Retinal pigment epithelial cell (primary cell): Measurements from ENCODE around the gene RCN1.
"Not testable (repeated sequence)": the region's sequence is repeated elsewhere in the genome, so short reads cannot be mapped to it uniquely, and the experiment has no call there.

Experiments used
- DNase-seq: peaks from one replicate; pipeline ENCODE4 v3.0.0-alpha.2; 2010; ENCODE audit warnings: low read depth
- H3K4me3 ChIP-seq: 2 replicates; pipeline ENCODE4 v1.5.1; 2011; ENCODE audit warnings: mild to moderate bottlenecking, low read length, control low read depth, moderate library complexity
- CTCF ChIP-seq: conservative IDR thresholded peaks from 2 replicates; pipeline ENCODE4 v1.5.1; 2011; ENCODE audit warnings: low read depth, low read length, control low read depth, inconsistent platforms

RCN1 gene

GRCh38 chr11:32053151-32053888 lies 37.6 kb upstream of the RCN1 start:
- H3K4me3 ChIP-seq = no peak overlapping the region
- no peak for DNase-seq
- TF ChIP-seq CTCF = no peak

GRCh38 chr11:32055861-32056260 lies 35.0 kb upstream of the RCN1 start:
- no peak for TF ChIP-seq CTCF
- H3K4me3 ChIP-seq = no peak overlapping the region
- no peak for DNase-seq

GRCh38 chr11:32056438-32056837 lies 34.4 kb upstream of the RCN1 start:
- DNase-seq = no peak
- TF ChIP-seq CTCF = no peak
- no peak overlapping the region for H3K4me3 ChIP-seq

GRCh38 chr11:32059686-32060462 lies 31.0 kb upstream of the RCN1 start:
- TF ChIP-seq CTCF = no peak

GRCh38 chr11:32062540-32062939 lies 28.3 kb upstream of the RCN1 start:
- TF ChIP-seq CTCF = no peak
- DNase-seq = no peak

More at GRCh38 chr11:32059686-32060462, 31.0 kb upstream of the RCN1 start:
- H3K4me3 ChIP-seq = no peak overlapping the region
- no peak for DNase-seq

GRCh38 chr11:32063031-32063430 lies 27.8 kb upstream of the RCN1 start:
- DNase-seq, H3K4me3 ChIP-seq: not testable (repeated sequence)

More at GRCh38 chr11:32062540-32062939, 28.3 kb upstream of the RCN1 start:
- no peak overlapping the region for H3K4me3 ChIP-seq

- H3K4me3 ChIP-seq = no peak overlapping the region
- no peak for DNase-seq
- TF ChIP-seq CTCF = no peak
Measured at GRCh38 chr11:32065865-32066629, 24.8 kb upstream of the RCN1 start.
